Activated CD4-positive, alpha-beta T cell treated with anti-CD3 and anti-CD28 coated beads for 36 hours (primary cell): Measurements from ENCODE around the gene KIF7. TPM values are rescaled to one million over a fixed set of nuclear protein-coding genes. Genes with fewer than 3 reads are reported as not detected.
"Not testable (repeated sequence)": the region's sequence is repeated elsewhere in the genome, so short reads cannot be mapped to it uniquely, and the experiment has no call there.

Source experiments
- ATAC-seq: fragments of 200-7000 bp; cut with Tn5 transposase; one replicate; pipeline ENCODE4 v1.10.0; 2021; ENCODE audit warnings: mild to moderate bottlenecking, moderate library complexity
- CTCF ChIA-PET: fragments of 350-600 bp; sonication (Branson Sonifier 250); formaldehyde crosslinking; loops from one replicate; lab custom pipeline; 2021; ENCODE audit warnings: antibody characterized with exemption; lab: Charles Lee
- POLR2A ChIA-PET: fragments of 350-600 bp; sonication (Branson Sonifier 250); formaldehyde crosslinking; loops from one replicate; lab custom pipeline; 2021; ENCODE audit warnings: antibody characterized with exemption, inconsistent platforms; lab: Charles Lee
- DNase-seq: peaks from one replicate; pipeline ENCODE4 v3.0.0-alpha.2; 2020
- H3K27ac Mint-ChIP-seq: one replicate; pipeline ENCODE4 v1.8.0; 2021; ENCODE audit warnings: mixed read lengths
- H3K27me3 Mint-ChIP-seq: one replicate; pipeline ENCODE4 v1.8.0; 2021; ENCODE audit warnings: mixed read lengths
- H3K36me3 Mint-ChIP-seq: one replicate; pipeline ENCODE4 v1.8.0; 2021; ENCODE audit warnings: low read depth, mixed read lengths
- H3K4me1 Mint-ChIP-seq: one replicate; pipeline ENCODE4 v1.8.0; 2021; ENCODE audit warnings: mixed read lengths
- H3K4me3 Mint-ChIP-seq: one replicate; pipeline ENCODE4 v1.8.0; 2021; ENCODE audit warnings: mild to moderate bottlenecking, moderate library complexity, mixed read lengths
- H3K9me3 Mint-ChIP-seq: one replicate; pipeline ENCODE4 v1.8.0; 2021; ENCODE audit warnings: low read depth, mixed read lengths
- intact Hi-C, 2 experiments: fragments of 100-400 bp; cut with DNase I in 1 of 2; cut with micrococcal nuclease in 1 of 2; formaldehyde crosslinking; loops; one replicate each; pipeline versions ENCODE4 v1.14.2 to v1.15.1; 2022 to 2024; cut with DNase I, micrococcal nuclease
- total RNA-seq, 2 experiments: library from RNA; stranded (reverse); gene quantifications; one replicate each; pipeline ENCODE4 v1.2.3, GENCODE V29; 2021

KIF7 gene
- total RNA-seq = 1 to 10 TPM; 2.1 to 2.3 TPM

- intact Hi-C loops = no loop called here
- peak; percentile 75 for ATAC-seq
- no peak within 1 kb of the TSS for H3K27ac Mint-ChIP-seq
- peaks cover 2% of the 10 kb centered on the region for H3K36me3 Mint-ChIP-seq
- H3K4me3 Mint-ChIP-seq = peak within 1 kb of the TSS; percentile 73
- ChIA-PET CTCF (interaction anchor here (0.5 kb wide), 1 partner anchor 566 kb away, joined by 3 read pairs; no protein-coding TSS in a partner anchor), POLR2A (no interaction called here)
- H3K9me3 Mint-ChIP-seq = no peaks in the 10 kb centered on the region
- DNase-seq = peak; percentile 58
- H3K27me3 Mint-ChIP-seq = peaks cover 29% of the 10 kb centered on the region
- H3K4me1 Mint-ChIP-seq = peaks cover 11% of the 10 kb centered on the region
These were observed at the start of gene KIF7 for GRCh38 chr15:89654847-89655805. Gene KIF7, minus strand, starts transcription at chr15:89655467. Its CDS starts 2,537 bp downstream, at chr15:89652930.

GRCh38 chr15:89704411-89704810 lies 49.1 kb upstream of the KIF7 start:
- Mint-ChIP-seq H3K27me3 (peaks cover 22% of the 10 kb centered on the region), H3K4me3 (no peak overlapping the region), H3K27ac (no peak overlapping the region), H3K4me1 (no peaks in the 10 kb centered on the region), H3K36me3 (no peaks in the 10 kb centered on the region), H3K9me3 (no peaks in the 10 kb centered on the region)
- ChIA-PET CTCF (interaction anchor here (0.6 to 1.1 kb wide), 2 partner anchors 9 to 1036 kb away, joined by 3 to 4 read pairs; no protein-coding TSS in a partner anchor), POLR2A (interaction anchor here (0.7 kb wide), 1 partner anchor 208 kb away, joined by 3 read pairs; no protein-coding TSS in a partner anchor)
- DNase-seq (no peak), ATAC-seq (no peak)
- intact Hi-C loops = no loop called here

- peaks cover 6% of the 10 kb centered on the region for H3K4me1 Mint-ChIP-seq
- no peak overlapping the region for H3K4me3 Mint-ChIP-seq
- CTCF ChIA-PET = interaction anchor here (1.0 kb wide), 2 partner anchors 9 to 48 kb away, joined by 3 to 4 read pairs; no protein-coding TSS in a partner anchor
- intact Hi-C loops = loop anchor here in 1 of 2 experiments (10.0 kb wide), 1 partner anchor 120 kb away; the partner anchor contains the start of gene TICRR
- DNase-seq = no peak
- no peak overlapping the region for H3K27ac Mint-ChIP-seq
- ATAC-seq = no peak
- POLR2A ChIA-PET = no interaction called here
- peaks cover 2% of the 10 kb centered on the region for H3K27me3 Mint-ChIP-seq
- no peaks in the 10 kb centered on the region for H3K36me3 Mint-ChIP-seq
- no peaks in the 10 kb centered on the region for H3K9me3 Mint-ChIP-seq
These were observed 39.9 kb upstream of the KIF7 start for GRCh38 chr15:89695198-89695597.

- POLR2A ChIA-PET = no interaction called here
- H3K9me3 Mint-ChIP-seq = no peaks in the 10 kb centered on the region
- no peak for DNase-seq
These were observed 38.4 kb upstream of the KIF7 start for GRCh38 chr15:89693696-89694095.

DNA sequence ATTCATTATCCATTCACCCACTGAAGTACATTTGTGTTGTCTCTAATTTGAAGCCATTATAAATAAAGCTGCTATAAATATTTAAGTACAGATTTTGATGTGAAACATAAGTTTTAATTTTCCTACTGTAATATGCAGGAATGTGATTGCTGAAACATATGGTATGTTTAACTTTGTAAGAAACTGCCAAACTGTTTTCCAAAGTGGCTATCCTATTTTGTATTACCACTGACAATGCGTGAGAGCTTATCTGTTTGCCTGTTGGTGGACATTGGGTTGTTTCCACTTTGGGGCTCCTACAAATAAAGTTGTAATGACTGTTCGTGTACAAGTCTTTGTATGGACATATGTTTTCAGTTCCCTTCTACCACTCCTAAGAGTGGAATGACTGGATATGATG lies 37.8 kb upstream of the KIF7 start:
- ATAC-seq = no peak

More at GRCh38 chr15:89693696-89694095, 38.4 kb upstream of the KIF7 start:
- Mint-ChIP-seq H3K27me3 (no peaks in the 10 kb centered on the region), H3K27ac (no peak overlapping the region), H3K4me1 (peaks cover 12% of the 10 kb centered on the region), H3K36me3 (no peaks in the 10 kb centered on the region), H3K4me3 (no peak overlapping the region)
- intact Hi-C loops = loop anchor here (5.0 to 10.0 kb wide), 2 partner anchors 119 to 539 kb away; partner anchors contain the start of genes CIB1 (in 1 of the 2), GDPGP1 (in 1 of the 2) and TICRR (in 1 of the 2)
- ATAC-seq = no peak
- CTCF ChIA-PET = no interaction called here

GRCh38 chr15:89690276-89691218 lies 35.3 kb upstream of the KIF7 start, which contains the start of the genes PEX11A and WDR93:
Gene PEX11A, minus strand, starts transcription at chr15:89690754. Its CDS starts 122 bp downstream, at chr15:89690632.
Gene WDR93, plus strand, starts transcription at chr15:89690811. Its CDS starts 10,936 bp downstream, at chr15:89701747.
- H3K27ac Mint-ChIP-seq = peak within 1 kb of the TSS; percentile 82
- H3K4me1 Mint-ChIP-seq = peaks cover 12% of the 10 kb centered on the region
- ChIA-PET CTCF (interaction anchor here (0.6 to 1.9 kb wide), 2 partner anchors 17 to 20 kb away, joined by 3 to 5 read pairs; no protein-coding TSS in a partner anchor), POLR2A (no interaction called here)
- H3K4me3 Mint-ChIP-seq = peak within 1 kb of the TSS; percentile 85
- intact Hi-C loops = loop anchor here (1.0 to 10.0 kb wide), 6 partner anchors 60 to 542 kb away; partner anchors contain the start of genes TICRR (in 2 of the 2), CIB1 (in 1 of the 2) and GDPGP1 (in 1 of the 2)
- no peaks in the 10 kb centered on the region for H3K27me3 Mint-ChIP-seq
- H3K36me3 Mint-ChIP-seq = peaks cover 1% of the 10 kb centered on the region
- DNase-seq (peak; percentile 87), ATAC-seq (peak; percentile 92)
- H3K9me3 Mint-ChIP-seq = no peaks in the 10 kb centered on the region

More for the DNA sequence above, 37.8 kb upstream of the KIF7 start:
- Mint-ChIP-seq H3K36me3 (no peaks in the 10 kb centered on the region), H3K27ac (no peak overlapping the region), H3K9me3 (no peaks in the 10 kb centered on the region), H3K4me1 (peaks cover 12% of the 10 kb centered on the region), H3K27me3 (no peaks in the 10 kb centered on the region), H3K4me3 (no peak overlapping the region)
- intact Hi-C loops = loop anchor here (5.0 to 10.0 kb wide), 2 partner anchors 118 to 539 kb away; partner anchors contain the start of genes CIB1 (in 1 of the 2), GDPGP1 (in 1 of the 2) and TICRR (in 1 of the 2)
- CTCF ChIA-PET = no interaction called here
- no peak for DNase-seq
- POLR2A ChIA-PET = no interaction called here

DNA sequence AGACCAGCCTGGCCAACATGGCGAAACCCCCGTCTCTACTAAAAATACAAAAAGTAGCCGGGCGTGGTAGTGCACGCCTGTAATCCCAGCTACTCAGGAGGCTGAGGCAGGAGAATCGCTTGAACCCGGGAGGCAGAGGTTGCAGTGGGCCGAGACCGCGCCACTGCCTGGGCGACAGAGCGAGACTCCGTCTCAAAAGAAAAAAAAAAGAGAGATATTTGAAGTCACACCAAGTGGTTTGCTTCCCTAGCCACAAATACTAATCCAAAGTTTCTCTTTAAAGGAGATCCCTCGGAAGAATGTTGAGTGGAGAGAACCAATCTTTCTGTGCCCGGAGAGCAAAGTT lies 34.6 kb upstream of the KIF7 start:
- POLR2A ChIA-PET, ATAC-seq, H3K36me3 Mint-ChIP-seq, H3K27me3 Mint-ChIP-seq, DNase-seq, H3K9me3 Mint-ChIP-seq: not testable (repeated sequence)
- CTCF ChIA-PET = interaction anchor here (0.6 to 1.9 kb wide), 2 partner anchors 16 to 20 kb away, joined by 3 to 5 read pairs; no protein-coding TSS in a partner anchor
- peak overlapping the region; percentile 82 for H3K27ac Mint-ChIP-seq
- peaks cover 12% of the 10 kb centered on the region for H3K4me1 Mint-ChIP-seq
- peak overlapping the region; percentile 85 for H3K4me3 Mint-ChIP-seq
- intact Hi-C loops = loop anchor here (1.0 to 10.0 kb wide), 6 partner anchors 60 to 542 kb away; partner anchors contain the start of genes TICRR (in 2 of the 2), CIB1 (in 1 of the 2) and GDPGP1 (in 1 of the 2)

DNA sequence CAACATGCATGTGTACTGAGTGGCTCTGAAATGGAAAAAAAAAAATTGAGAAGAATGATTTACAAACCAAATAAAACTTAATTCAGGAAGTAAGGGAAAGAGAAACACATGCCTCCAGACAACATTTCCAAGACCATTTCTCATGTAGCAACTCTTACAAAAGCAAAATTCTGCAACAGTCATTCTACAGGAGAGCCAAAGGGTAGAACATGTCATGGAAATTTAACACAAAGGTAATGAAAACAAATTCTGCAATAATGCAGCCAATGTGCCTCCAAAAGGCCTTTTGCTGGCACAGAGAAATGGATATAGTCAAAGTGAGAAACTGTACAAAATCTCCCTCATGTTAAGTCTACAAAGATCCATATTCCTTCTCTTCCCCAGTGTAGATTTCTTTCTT lies 31.3 kb upstream of the KIF7 start:
- no peak overlapping the region for H3K4me3 Mint-ChIP-seq
- no peak for DNase-seq
- no peak for ATAC-seq
- no peaks in the 10 kb centered on the region for H3K9me3 Mint-ChIP-seq
- POLR2A ChIA-PET = no interaction called here
- H3K4me1 Mint-ChIP-seq = peaks cover 12% of the 10 kb centered on the region
- intact Hi-C loops = no loop called here
- H3K36me3 Mint-ChIP-seq = peaks cover 9% of the 10 kb centered on the region
- no peak overlapping the region for H3K27ac Mint-ChIP-seq
- CTCF ChIA-PET = interaction anchor here (0.6 kb wide), 1 partner anchor 69 kb away, joined by 3 read pairs; no protein-coding TSS in a partner anchor
- no peaks in the 10 kb centered on the region for H3K27me3 Mint-ChIP-seq

- no peaks in the 10 kb centered on the region for H3K9me3 Mint-ChIP-seq
- no peaks in the 10 kb centered on the region for H3K27me3 Mint-ChIP-seq
- ChIA-PET CTCF (interaction anchor here (0.6 kb wide), 1 partner anchor 68 kb away, joined by 3 read pairs; no protein-coding TSS in a partner anchor), POLR2A (no interaction called here)
- no peak overlapping the region for H3K27ac Mint-ChIP-seq
- no peak overlapping the region for H3K4me3 Mint-ChIP-seq
- ATAC-seq (no peak), DNase-seq (no peak)
- peaks cover 10% of the 10 kb centered on the region for H3K4me1 Mint-ChIP-seq
- intact Hi-C loops = no loop called here
- peaks cover 9% of the 10 kb centered on the region for H3K36me3 Mint-ChIP-seq
These were observed 30.7 kb upstream of the KIF7 start for GRCh38 chr15:89685995-89686394.

- intact Hi-C loops = no loop called here
- ChIA-PET POLR2A (no interaction called here), CTCF (no interaction called here)
- Mint-ChIP-seq H3K27me3 (no peaks in the 10 kb centered on the region), H3K27ac (no peak overlapping the region), H3K4me3 (no peak overlapping the region), H3K4me1 (no peaks in the 10 kb centered on the region), H3K9me3 (no peaks in the 10 kb centered on the region), H3K36me3 (peaks cover 9% of the 10 kb centered on the region)
- DNase-seq = no peak
- ATAC-seq = no peak
These were observed 25.9 kb upstream of the KIF7 start for GRCh38 chr15:89681146-89681545.
